GM20431 (cell line): ENCODE data around the gene C12orf57.

Source experiments
- in situ Hi-C: fragments of 300-500 bp; cut with MseI, MboI; formaldehyde crosslinking; loops from one replicate; pipeline ENCODE4 v1.15.0; 2020; ENCODE audit warnings: low sequenced_read_pairs; ENCODE audit not compliant: unreplicated experiment

Gene C12orf57

DNA sequence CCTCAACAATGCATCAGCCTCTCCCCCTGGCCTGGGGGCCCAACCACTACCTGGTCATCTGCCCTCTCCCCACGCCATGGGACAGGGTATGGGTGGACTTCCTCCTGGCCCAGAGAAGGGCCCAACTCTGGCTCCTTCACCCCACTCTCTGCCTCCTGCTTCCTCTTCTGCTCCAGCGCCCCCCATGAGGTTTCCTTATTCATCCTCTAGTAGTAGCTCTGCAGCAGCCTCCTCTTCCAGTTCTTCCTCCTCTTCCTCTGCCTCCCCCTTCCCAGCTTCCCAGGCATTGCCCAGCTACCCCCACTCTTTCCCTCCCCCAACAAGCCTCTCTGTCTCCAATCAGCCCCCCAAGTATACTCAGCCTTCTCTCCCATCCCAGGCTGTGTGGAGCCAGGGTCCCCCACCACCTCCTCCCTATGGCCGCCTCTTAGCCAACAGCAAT, 7.6 kb upstream of the C12orf57 start:
- in situ Hi-C loops, result no loop called here

DNA sequence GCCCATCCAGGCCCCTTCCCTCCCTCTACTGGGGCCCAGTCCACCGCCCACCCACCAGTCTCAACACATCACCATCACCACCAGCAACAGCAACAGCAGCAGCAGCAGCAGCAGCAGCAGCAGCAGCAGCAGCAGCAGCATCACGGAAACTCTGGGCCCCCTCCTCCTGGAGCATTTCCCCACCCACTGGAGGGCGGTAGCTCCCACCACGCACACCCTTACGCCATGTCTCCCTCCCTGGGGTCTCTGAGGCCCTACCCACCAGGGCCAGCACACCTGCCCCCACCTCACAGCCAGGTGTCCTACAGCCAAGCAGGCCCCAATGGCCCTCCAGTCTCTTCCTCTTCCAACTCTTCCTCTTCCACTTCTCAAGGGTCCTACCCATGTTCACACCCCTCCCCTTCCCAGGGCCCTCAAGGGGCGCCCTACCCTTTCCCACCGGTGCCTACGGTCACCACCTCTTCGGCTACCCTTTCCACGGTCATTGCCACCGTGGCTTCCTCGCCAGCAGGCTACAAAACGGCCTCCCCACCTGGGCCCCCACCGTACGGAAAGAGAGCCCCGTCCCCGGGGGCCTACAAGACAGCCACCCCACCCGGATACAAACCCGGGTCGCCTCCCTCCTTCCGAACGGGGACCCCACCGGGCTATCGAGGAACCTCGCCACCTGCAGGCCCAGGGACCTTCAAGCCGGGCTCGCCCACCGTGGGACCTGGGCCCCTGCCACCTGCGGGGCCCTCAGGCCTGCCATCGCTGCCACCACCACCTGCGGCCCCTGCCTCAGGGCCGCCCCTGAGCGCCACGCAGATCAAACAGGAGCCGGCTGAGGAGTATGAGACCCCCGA, 7.0 kb upstream of the C12orf57 start:
- in situ Hi-C loops, result no loop called here

DNA sequence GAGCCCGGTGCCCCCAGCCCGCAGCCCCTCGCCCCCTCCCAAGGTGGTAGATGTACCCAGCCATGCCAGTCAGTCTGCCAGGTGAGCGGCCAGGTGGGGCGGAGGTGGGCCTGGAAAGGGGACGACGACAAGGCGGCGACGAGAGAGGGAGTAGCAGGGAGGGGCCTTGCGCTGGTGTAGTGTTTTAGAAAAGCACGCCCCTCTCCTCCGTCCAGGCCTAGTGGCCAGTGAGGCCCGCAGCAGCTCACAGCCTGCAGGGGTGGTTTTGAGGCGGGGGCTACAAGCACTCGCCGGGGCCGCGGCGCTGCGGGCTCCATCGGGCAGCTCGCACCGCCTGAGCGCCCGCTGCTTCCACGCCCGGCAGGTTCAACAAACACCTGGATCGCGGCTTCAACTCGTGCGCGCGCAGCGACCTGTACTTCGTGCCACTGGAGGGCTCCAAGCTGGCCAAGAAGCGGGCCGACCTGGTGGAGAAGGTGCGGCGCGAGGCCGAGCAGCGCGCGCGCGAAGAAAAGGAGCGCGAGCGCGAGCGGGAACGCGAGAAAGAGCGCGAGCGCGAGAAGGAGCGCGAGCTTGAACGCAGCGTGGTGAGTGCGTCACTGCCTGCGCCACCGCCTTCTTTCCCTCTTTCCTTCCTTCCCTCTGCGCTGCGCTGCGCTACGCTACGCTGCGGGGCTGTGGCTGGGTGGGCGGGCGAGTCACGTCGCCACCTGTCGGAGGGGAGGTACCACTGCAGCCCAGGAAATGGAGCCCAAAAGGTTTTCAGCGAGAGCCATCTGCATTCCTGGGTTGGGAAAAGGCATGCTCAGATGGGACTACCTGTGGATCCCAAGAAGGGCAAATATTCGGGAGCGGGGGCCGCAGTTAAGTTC, 6.1 kb upstream of the C12orf57 start:
- in situ Hi-C loops, result no loop called here

GRCh38 chr12:6938353-6939190, 5.2 kb upstream of the C12orf57 start:
- in situ Hi-C loops, result no loop called here

DNA sequence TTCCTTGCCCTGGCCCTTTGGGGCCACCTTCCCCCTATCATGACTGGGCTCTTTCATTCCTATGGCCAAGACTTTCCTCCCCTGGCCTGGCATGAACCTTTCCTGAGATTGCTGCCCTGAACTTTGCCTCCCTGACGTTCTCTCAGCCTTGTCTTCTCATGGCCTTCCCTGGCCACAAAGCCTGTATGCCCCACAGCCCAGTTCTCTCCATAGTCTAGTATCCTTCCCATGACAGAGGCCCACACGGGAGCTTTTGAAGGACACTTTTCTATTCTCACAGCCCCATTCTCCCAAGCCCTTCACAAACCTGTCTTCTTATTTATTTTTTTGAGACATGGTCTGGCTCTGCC, 4.7 kb upstream of the C12orf57 start:
- in situ Hi-C loops, result no loop called here

DNA sequence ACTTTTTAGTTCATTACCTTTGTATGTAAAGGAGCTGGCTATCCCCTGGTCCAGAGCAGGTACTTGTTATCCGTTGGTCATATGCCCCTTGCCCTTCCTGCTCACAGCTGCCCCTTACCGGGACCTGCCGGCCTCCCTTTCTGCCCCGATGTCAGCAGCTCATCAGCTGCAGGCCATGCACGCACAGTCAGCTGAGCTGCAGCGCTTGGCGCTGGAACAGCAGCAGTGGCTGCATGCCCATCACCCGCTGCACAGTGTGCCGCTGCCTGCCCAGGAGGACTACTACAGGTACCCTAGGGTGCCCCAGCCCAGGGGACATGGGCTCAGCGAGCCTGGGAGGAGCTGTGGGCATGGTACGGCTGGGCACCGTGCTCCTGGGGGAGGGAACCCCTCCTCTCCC, 2.6 kb upstream of the C12orf57 start:
- in situ Hi-C loops, result no loop called here

DNA sequence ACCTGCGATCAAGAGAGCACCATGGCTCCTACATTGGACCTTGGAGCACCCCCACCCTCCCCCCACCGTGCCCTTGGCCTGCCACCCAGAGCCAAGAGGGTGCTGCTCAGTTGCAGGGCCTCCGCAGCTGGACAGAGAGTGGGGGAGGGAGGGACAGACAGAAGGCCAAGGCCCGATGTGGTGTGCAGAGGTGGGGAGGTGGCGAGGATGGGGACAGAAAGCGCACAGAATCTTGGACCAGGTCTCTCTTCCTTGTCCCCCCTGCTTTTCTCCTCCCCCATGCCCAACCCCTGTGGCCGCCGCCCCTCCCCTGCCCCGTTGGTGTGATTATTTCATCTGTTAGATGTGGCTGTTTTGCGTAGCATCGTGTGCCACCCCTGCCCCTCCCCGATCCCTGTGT, 2.0 kb upstream of the C12orf57 start:
- in situ Hi-C loops, result no loop called here

DNA sequence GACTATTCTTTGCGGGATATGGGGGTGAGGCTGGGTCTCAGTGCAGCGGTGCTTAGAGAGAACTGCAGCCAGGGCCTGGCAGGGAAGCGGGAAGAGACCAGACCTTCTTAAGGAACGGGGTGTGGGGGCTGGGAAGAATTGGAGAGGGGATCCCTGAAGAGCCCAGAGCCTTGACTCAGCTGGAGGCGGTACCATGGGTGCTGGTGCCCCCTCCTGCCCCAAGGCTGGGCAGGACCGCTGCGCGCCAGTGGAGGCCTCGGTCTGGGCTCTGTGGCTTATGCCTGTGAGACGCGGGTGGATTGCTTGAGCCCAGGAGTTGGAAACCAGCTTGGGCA, 1.5 kb upstream of the C12orf57 start:
- in situ Hi-C loops, result no loop called here

- in situ Hi-C loops, result no loop called here
Observed at GRCh38 chr12:6943389-6943721, 467 bp upstream of the C12orf57 start.

GRCh38 chr12:6944381-6945186, 762 bp downstream of the C12orf57 start:
- in situ Hi-C loops, result no loop called here

DNA sequence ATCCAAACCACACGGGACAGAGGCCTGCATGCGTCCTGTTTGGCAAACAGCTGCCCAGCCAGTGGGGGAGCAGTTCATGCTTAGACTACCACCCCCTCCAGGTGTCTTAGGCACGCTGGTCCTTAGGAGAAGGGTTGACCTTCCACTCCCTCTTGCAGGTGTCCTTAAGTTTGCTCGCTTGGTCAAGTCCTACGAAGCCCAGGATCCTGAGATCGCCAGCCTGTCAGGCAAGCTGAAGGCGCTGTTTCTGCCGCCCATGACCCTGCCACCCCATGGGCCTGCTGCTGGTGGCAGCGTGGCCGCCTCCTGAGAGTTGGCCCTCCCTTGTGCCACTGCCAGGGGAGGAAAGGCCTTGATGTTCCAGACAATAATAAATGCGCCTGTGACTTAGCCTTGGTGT, 1.8 kb downstream of the C12orf57 start:
- in situ Hi-C loops, result no loop called here

DNA sequence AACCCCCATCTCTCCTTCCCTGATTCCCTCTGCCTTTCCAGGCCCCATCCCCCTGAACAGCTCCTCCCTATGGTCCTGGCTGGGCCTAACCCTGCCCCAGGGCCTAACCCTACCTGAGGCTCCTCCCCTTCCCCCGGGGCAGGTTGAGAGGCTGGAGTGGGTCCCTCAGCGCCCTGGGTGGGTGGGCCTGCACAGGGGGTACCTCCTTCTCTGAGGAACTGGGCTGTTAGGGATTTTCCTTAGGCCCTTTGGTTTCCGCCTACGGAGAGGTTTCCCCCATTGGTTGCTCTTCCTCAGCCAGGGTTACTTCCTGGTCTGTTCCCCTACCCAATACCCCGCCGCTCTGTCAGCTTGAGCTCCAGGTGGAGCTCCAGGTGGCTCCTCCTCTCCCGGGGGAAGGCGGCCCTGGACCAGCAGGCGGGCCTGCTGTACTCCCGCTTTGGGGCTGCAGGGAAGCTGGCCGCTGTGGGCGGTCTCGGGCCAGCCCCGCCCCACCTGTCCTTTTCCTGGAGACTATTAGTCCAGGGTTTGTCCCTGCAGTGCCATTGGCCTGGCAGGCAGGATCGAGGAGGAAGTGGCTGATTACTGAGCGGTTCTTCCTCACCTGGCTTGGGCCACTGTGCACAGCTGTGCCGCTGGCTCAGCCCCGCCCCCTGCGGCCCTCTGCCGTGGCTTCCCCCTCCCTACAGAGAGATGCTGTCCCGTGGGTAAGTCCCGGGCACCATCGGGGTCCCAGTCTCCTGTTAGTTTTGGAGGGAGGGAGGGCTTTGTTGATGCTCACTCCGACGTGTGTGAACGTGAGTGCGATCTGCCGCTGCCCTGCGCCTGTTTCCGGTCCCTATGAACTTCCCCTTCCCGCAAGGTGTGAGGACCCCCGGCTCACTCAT, 2.5 kb downstream of the C12orf57 start:
- in situ Hi-C loops, result no loop called here

- in situ Hi-C loops, result no loop called here
Observed at GRCh38 chr12:6946920-6947374, 3.1 kb downstream of the C12orf57 start.

GRCh38 chr12:6947615-6948014, 3.8 kb downstream of the C12orf57 start:
- in situ Hi-C loops, result no loop called here

DNA sequence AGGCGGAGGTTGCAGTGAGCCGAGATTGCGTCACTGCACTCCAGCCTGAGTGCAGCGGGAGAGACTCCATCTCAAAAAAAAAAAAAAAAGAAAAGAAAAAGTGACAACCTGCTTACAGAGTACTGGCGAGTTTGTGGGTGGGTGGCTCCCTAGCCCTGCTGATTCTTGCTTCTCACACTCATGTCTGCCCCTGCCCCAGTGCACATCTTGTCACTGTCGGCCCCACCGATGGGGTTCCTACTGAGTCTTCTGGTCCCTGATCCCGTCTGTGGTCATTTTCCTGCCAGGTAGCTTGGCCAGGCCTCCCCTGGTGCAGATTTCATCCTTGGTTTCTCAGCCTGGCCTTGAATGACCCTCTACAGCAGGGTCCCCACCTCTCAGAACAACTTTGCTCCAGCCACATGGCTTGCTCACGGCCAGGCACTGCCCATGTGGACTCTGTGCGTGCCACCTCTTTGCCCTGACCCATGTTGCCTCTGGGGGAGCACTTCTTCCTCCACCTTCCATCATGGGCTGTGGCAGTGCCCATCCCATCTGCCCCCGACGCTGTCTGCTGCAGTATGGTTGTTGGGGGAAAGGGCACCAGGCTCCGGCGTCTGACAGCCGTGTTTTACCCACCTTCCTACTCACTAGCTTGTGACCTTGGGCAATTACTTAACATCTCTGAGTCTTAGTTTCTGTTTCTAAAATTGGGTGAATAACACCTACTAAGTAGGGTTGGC, 5.2 kb downstream of the C12orf57 start:
- in situ Hi-C loops, result no loop called here

DNA sequence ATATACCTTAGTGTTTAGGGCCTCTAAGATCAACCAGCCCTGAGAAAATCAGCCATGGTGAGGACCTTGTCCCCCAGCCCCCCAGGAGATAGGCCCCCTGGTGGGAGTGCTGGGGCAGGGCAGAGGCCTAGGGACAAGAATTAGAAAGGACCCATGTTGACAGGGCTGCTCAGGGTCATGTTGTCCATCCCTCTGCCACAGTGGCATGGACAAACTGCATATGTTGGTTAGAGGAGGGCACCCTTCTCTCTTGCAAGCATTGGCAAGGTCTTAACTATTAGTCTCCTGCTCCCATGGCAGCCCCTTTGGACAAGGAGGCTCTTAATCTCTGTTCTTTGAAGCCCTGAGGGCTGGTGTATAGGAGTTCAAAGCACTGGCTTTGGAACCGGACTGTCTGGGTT, 6.6 kb downstream of the C12orf57 start:
- in situ Hi-C loops, result no loop called here

DNA sequence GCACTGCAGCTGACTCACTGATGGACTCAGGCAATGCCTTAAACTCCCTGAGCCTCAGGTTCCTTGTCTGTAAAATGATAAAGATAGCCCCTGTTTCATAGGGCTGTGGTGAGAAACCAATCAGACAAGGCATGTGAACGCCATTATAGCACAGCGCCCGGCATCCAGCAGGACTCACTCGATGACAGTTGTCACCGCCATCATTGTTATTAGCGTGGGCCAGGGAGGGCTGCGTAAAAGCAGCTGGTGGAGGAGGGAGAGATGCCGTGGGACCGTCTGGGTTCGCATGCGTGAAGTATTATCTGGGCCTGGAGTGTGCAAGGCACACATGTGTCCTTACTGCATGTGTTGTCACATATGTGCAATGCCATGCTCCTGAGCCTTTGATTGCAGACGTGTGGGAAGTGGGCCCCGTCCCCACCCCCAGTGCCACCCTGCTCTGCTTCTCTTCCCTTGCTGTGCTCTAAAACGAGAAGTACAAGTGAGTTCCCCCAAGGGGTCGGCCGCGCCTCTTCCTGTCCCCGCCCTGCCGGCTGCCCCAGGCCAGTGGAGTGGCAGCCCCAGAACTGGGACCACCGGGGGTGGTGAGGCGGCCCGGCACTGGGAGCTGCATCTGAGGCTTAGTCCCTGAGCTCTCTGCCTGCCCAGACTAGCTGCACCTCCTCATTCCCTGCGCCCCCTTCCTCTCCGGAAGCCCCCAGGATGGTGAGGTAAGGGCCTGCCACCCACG, 7.2 kb downstream of the C12orf57 start, which contains the start of gene PTPN6:
Gene PTPN6, plus strand, starts transcription at position 546 of the 730 bp plus-strand sequence. Its CDS starts 157 bp downstream, at position 703.
- in situ Hi-C loops, result no loop called here
